Tibial nerve (tissue), 4 donors: ENCODE results near the gene CPNE4.

Source experiments
- EP300 ChIP-seq, 2 donors: sonication (generic); formaldehyde crosslinking; IDR thresholded peaks; one replicate each; pipeline ENCODE4 v1.6.1; 2017; ENCODE audit warnings: antibody characterized with exemption in 2 of 2, mild to moderate bottlenecking in 1 of 2
- TF ChIP-seq, protein P1 (sequence below), 5 experiments: fragments of 200-600 bp in 3 of 5; fragments of 450-650 bp in 2 of 5; sonication (generic) in 3 of 5; IDR thresholded peaks; one replicate each; pipeline ENCODE4 v1.5.1; 2016 to 2019; ENCODE audit warnings: antibody characterized with exemption in 5 of 5, mild to moderate bottlenecking in 3 of 5, moderate library complexity in 2 of 5

DNA sequence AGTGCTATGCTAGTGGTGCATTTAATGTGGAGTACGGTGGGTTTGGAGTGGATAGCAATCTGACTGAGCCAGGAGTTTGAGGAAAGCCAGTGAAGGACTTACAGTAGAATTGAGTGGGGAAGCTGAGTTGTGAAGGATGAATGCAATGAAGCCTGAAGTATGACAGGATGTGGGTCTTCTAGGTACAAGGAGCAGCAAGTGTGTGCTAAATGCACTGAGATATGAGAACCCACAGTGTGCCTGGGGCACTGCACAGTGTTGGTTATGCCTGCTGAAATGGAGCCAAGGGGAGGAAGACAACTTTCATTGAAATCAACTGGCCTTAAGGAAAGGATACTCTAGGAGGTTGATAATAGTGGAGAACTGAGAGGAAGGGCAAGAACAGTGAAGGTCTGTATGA, 426.5 kb downstream of the CPNE4 start:
- TF ChIP-seq, protein P1, sequence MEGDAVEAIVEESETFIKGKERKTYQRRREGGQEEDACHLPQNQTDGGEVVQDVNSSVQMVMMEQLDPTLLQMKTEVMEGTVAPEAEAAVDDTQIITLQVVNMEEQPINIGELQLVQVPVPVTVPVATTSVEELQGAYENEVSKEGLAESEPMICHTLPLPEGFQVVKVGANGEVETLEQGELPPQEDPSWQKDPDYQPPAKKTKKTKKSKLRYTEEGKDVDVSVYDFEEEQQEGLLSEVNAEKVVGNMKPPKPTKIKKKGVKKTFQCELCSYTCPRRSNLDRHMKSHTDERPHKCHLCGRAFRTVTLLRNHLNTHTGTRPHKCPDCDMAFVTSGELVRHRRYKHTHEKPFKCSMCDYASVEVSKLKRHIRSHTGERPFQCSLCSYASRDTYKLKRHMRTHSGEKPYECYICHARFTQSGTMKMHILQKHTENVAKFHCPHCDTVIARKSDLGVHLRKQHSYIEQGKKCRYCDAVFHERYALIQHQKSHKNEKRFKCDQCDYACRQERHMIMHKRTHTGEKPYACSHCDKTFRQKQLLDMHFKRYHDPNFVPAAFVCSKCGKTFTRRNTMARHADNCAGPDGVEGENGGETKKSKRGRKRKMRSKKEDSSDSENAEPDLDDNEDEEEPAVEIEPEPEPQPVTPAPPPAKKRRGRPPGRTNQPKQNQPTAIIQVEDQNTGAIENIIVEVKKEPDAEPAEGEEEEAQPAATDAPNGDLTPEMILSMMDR (IDR thresholded peaks at IDR 0.05), result no peak
- no peak for TF ChIP-seq EP300 (IDR thresholded peaks at IDR 0.05)
